ENCODE results near the gene EXOC6B.

The EXOC6B gene

DNA sequence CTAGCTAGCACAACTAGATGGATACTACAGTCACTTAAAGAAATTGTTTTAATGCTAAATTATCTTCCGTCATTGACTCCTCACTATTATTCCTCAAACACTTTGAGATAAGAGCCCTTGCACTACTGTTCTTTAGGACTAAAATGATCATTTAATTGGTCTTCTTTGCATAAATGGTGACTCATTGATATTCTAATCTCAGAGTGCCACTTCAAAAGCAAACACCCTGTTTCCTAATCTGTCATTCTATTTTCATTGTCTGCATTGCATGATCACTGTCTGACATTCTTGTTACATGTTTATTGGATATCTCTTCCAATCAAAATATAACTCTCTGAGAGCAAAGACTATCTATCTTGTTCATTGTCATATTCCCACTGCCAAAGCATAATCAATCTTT lies 313.9 kb downstream of the EXOC6B start:
- no peak for TF ChIP-seq ISL1 (CRISPR knock-in tag; IDR thresholded peaks at IDR 0.05)
- TF ChIP-seq ZFP30 (CRISPR knock-in tag; IDR thresholded peaks at IDR 0.05), result no peak
- no peak for TF ChIP-seq ZNF8 (CRISPR knock-in tag; IDR thresholded peaks at IDR 0.05)
- TF ChIP-seq OSR1 (CRISPR knock-in tag; IDR thresholded peaks at IDR 0.05), result no peak
- TF ChIP-seq, protein P1, sequence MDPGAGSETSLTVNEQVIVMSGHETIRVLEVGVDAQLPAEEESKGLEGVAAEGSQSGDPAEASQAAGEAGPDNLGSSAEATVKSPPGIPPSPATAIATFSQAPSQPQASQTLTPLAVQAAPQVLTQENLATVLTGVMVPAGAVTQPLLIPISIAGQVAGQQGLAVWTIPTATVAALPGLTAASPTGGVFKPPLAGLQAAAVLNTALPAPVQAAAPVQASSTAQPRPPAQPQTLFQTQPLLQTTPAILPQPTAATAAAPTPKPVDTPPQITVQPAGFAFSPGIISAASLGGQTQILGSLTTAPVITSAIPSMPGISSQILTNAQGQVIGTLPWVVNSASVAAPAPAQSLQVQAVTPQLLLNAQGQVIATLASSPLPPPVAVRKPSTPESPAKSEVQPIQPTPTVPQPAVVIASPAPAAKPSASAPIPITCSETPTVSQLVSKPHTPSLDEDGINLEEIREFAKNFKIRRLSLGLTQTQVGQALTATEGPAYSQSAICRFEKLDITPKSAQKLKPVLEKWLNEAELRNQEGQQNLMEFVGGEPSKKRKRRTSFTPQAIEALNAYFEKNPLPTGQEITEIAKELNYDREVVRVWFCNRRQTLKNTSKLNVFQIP (CRISPR knock-in tag; IDR thresholded peaks at IDR 0.05; ENCODE audit: borderline replicate concordance, low read depth), result no peak
- TF ChIP-seq ZC3H10 (CRISPR knock-in tag; IDR thresholded peaks at IDR 0.05), result no peak
- TF ChIP-seq, protein P2, sequence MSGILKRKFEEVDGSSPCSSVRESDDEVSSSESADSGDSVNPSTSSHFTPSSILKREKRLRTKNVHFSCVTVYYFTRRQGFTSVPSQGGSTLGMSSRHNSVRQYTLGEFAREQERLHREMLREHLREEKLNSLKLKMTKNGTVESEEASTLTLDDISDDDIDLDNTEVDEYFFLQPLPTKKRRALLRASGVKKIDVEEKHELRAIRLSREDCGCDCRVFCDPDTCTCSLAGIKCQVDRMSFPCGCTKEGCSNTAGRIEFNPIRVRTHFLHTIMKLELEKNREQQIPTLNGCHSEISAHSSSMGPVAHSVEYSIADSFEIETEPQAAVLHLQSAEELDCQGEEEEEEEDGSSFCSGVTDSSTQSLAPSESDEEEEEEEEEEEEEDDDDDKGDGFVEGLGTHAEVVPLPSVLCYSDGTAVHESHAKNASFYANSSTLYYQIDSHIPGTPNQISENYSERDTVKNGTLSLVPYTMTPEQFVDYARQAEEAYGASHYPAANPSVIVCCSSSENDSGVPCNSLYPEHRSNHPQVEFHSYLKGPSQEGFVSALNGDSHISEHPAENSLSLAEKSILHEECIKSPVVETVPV (CRISPR knock-in tag; IDR thresholded peaks at IDR 0.05), result no peak
- ATAC-seq, result no peak

DNA sequence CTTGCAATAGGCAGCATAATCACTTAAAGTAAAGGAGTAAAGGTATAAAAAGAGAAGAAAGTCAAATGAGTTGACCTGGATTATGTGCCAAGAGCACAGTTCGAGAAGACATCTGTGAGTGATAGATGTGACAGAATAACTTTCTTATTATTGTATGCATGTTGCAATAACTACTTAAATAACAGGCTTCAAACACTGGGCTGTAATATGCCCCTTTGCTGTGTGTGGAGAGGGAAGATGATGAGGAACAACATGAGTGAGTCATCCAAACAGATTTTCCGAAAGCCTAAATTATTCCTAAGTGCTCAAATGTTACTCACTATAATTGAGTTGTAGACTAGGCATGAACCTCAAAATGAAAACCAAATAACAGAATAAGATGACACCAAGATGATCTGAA lies 328.1 kb downstream of the EXOC6B start:
- no peak for ATAC-seq
- TF ChIP-seq TOX (CRISPR knock-in tag; IDR thresholded peaks at IDR 0.05; ENCODE audit: borderline replicate concordance) (no peak), ZNF70 (CRISPR knock-in tag; IDR thresholded peaks at IDR 0.05) (no peak), ZFP30 (CRISPR knock-in tag; IDR thresholded peaks at IDR 0.05) (no peak), ARNTL (CRISPR knock-in tag; IDR thresholded peaks at IDR 0.05; ENCODE audit: borderline replicate concordance, low read depth) (no peak)

GRCh38 chr2:72496479-72496878 lies 329.4 kb downstream of the EXOC6B start:
- ATAC-seq, result no peak
- no peak for TF ChIP-seq ZFP30 (CRISPR knock-in tag; IDR thresholded peaks at IDR 0.05)
- TF ChIP-seq, protein P3, sequence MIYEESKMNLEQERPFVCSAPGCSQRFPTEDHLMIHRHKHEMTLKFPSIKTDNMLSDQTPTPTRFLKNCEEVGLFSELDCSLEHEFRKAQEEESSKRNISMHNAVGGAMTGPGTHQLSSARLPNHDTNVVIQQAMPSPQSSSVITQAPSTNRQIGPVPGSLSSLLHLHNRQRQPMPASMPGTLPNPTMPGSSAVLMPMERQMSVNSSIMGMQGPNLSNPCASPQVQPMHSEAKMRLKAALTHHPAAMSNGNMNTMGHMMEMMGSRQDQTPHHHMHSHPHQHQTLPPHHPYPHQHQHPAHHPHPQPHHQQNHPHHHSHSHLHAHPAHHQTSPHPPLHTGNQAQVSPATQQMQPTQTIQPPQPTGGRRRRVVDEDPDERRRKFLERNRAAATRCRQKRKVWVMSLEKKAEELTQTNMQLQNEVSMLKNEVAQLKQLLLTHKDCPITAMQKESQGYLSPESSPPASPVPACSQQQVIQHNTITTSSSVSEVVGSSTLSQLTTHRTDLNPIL (CRISPR knock-in tag; IDR thresholded peaks at IDR 0.05; ENCODE audit: low read depth), result no peak
- TF ChIP-seq PATZ1 (CRISPR knock-in tag; IDR thresholded peaks at IDR 0.05; ENCODE audit: borderline replicate concordance), result no peak
- TF ChIP-seq, protein P2 (CRISPR knock-in tag; IDR thresholded peaks at IDR 0.05), result no peak
- TF ChIP-seq, protein P1 (CRISPR knock-in tag; IDR thresholded peaks at IDR 0.05; ENCODE audit: borderline replicate concordance, low read depth), result no peak
- no peak for TF ChIP-seq ARNTL (CRISPR knock-in tag; IDR thresholded peaks at IDR 0.05; ENCODE audit: borderline replicate concordance, low read depth)
- no peak for TF ChIP-seq TCF4 (CRISPR knock-in tag; IDR thresholded peaks at IDR 0.05; ENCODE audit: borderline replicate concordance)
- no peak for TF ChIP-seq ESRRG (CRISPR knock-in tag; IDR thresholded peaks at IDR 0.05)

GRCh38 chr2:72494392-72494791 lies 331.4 kb downstream of the EXOC6B start:
- ATAC-seq, result no peak
- TF ChIP-seq PATZ1 (CRISPR knock-in tag; IDR thresholded peaks at IDR 0.05; ENCODE audit: borderline replicate concordance) (no peak), CSDC2 (CRISPR knock-in tag; IDR thresholded peaks at IDR 0.05) (no peak), ZFP30 (CRISPR knock-in tag; IDR thresholded peaks at IDR 0.05) (no peak), ISL1 (CRISPR knock-in tag; IDR thresholded peaks at IDR 0.05) (no peak)
- TF ChIP-seq, protein P2 (CRISPR knock-in tag; IDR thresholded peaks at IDR 0.05), result no peak
- TF ChIP-seq, protein P3 (CRISPR knock-in tag; IDR thresholded peaks at IDR 0.05; ENCODE audit: low read depth), result no peak

Data from SK-N-SH treated with all-trans-retinoic acid at 6 μM for 48 hours (cell line).